Osteoblast (primary cell): ENCODE data around the gene IRF6. TPM values are rescaled to one million over a fixed set of nuclear protein-coding genes. Genes with fewer than 3 reads are reported as not detected.
A peak's percentile ranks its signal among the peaks of the same experiment; 100 is the strongest.

Source experiments
- DNase-seq: peaks from one replicate; pipeline ENCODE4 v3.0.0; 2011; ENCODE audit warnings: low spot score, mixed read lengths; ENCODE audit not compliant: insufficient read length; ENCODE audit errors: missing footprints
- H2AFZ ChIP-seq: 2 replicates; pipeline ENCODE4 v1.6.0; 2011; ENCODE audit warnings: mild to moderate bottlenecking, low read length
- H3K27ac ChIP-seq: 2 replicates; pipeline ENCODE4 v1.5.1; 2011; ENCODE audit warnings: mild to moderate bottlenecking, low read depth, low read length, moderate library complexity
- H3K27me3 ChIP-seq: 2 replicates; pipeline ENCODE4 v1.6.0; 2012; ENCODE audit warnings: mild to moderate bottlenecking, control low read depth, inconsistent platforms, low read length, moderate library complexity; ENCODE audit not compliant: insufficient read depth
- H3K36me3 ChIP-seq: 2 replicates; pipeline ENCODE4 v1.5.1; 2011; ENCODE audit warnings: mild to moderate bottlenecking, low read length, control low read depth, moderate library complexity; ENCODE audit not compliant: insufficient read depth
- H3K4me1 ChIP-seq: 2 replicates; pipeline ENCODE4 v1.5.1; 2011; ENCODE audit warnings: mild to moderate bottlenecking, low read length, control low read depth, moderate library complexity; ENCODE audit not compliant: insufficient read depth
- H3K4me2 ChIP-seq: 2 replicates; pipeline ENCODE4 v1.6.0; 2011; ENCODE audit warnings: mild to moderate bottlenecking, low read length; ENCODE audit not compliant: insufficient read depth
- H3K4me3 ChIP-seq: fragments of 200-600 bp; sonication (generic); 3 replicates; pipeline ENCODE4 v1.5.1; 2012; ENCODE audit warnings: mild to moderate bottlenecking, low read length, inconsistent platforms; ENCODE audit not compliant: insufficient read depth
- H3K79me2 ChIP-seq: 2 replicates; pipeline ENCODE4 v1.6.0; 2012; ENCODE audit warnings: mild to moderate bottlenecking, low read length, control low read depth, inconsistent platforms; ENCODE audit not compliant: insufficient read depth
- H3K9me3 ChIP-seq: 2 replicates; pipeline ENCODE4 v1.5.1; 2011; ENCODE audit warnings: low read depth, low read length, control low read depth
- H4K20me1 ChIP-seq: 2 replicates; pipeline ENCODE4 v1.6.0; 2012; ENCODE audit warnings: mild to moderate bottlenecking, low read length, control low read depth; ENCODE audit not compliant: insufficient read depth
- total RNA-seq: library from RNA; depleted of rRNA; stranded (reverse); fragments of >200 nt; gene quantifications from 2 replicates; pipeline ENCODE4 v1.2.3, GENCODE V29; 2012
- TF ChIP-seq, protein P1 (sequence below): IDR thresholded peaks from 2 replicates; pipeline ENCODE4 v1.5.1; 2011; ENCODE audit warnings: mild to moderate bottlenecking, low read depth, low read length, moderate library complexity; ENCODE audit errors: extremely low read depth

IRF6 gene
- total RNA-seq, 1 donor: 0.72 TPM

DNA sequence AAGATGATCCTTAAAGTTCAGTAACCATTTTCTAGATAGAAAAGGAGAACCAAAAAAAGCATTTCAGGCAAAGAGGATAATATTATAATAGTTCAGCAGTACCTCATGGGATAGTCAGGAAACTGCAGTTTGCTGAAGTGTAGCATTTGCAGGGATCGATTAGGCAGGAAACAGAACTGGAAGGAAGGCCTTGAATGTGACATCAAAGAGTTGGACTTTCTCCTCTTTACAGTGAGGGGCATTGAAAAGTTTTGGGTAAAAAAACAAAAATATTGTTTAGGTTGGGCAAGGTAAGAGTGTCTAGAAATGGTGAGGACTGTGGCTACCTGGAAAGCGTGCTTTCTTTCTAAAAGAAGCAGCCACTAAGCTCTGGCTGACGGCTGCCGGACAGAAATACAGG, 8.0 kb upstream of the IRF6 start:
- DNase-seq: no peak
- Histone ChIP-seq H3K79me2 (no peaks in the 10 kb centered on the region), H3K4me2 (no peak overlapping the region), H2AFZ (no peak overlapping the region), H3K27ac (no peak overlapping the region), H4K20me1 (no peaks in the 10 kb centered on the region), H3K27me3 (no peaks in the 10 kb centered on the region), H3K4me3 (no peak overlapping the region), H3K9me3 (no peaks in the 10 kb centered on the region), H3K36me3 (no peaks in the 10 kb centered on the region), H3K4me1 (no peaks in the 10 kb centered on the region)
- TF ChIP-seq, protein P1, sequence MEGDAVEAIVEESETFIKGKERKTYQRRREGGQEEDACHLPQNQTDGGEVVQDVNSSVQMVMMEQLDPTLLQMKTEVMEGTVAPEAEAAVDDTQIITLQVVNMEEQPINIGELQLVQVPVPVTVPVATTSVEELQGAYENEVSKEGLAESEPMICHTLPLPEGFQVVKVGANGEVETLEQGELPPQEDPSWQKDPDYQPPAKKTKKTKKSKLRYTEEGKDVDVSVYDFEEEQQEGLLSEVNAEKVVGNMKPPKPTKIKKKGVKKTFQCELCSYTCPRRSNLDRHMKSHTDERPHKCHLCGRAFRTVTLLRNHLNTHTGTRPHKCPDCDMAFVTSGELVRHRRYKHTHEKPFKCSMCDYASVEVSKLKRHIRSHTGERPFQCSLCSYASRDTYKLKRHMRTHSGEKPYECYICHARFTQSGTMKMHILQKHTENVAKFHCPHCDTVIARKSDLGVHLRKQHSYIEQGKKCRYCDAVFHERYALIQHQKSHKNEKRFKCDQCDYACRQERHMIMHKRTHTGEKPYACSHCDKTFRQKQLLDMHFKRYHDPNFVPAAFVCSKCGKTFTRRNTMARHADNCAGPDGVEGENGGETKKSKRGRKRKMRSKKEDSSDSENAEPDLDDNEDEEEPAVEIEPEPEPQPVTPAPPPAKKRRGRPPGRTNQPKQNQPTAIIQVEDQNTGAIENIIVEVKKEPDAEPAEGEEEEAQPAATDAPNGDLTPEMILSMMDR: no peak

DNA sequence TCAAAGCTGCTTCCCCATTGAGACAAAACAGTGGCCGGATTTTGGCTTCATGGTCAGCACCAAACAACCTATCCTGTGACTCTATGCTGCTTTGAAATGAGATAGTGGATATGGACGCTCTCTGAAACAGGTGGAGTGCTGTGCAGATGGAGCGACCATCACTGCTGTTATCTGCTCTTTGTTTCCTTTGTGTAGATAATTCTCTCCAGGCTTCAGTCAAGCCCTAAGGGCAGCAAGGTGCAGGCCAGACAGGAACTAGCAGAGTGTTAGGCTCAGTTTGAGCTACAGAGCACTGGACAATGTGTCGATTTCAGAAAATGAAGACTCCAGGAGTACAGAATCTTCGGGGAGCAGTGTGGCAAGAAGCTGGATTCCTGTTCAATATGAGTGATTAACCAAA, 4.8 kb upstream of the IRF6 start:
- no peaks in the 10 kb centered on the region for H3K79me2 ChIP-seq
- H3K36me3 ChIP-seq: no peaks in the 10 kb centered on the region
- H2AFZ ChIP-seq: no peak overlapping the region
- no peak overlapping the region for H3K4me3 ChIP-seq
- H3K27ac ChIP-seq: no peak overlapping the region
- no peaks in the 10 kb centered on the region for H3K27me3 ChIP-seq
- H3K9me3 ChIP-seq: no peaks in the 10 kb centered on the region
- TF ChIP-seq, protein P1: no peak
- peaks cover 21% of the 10 kb centered on the region for H3K4me1 ChIP-seq
- H3K4me2 ChIP-seq: no peak overlapping the region
- no peak for DNase-seq
- no peaks in the 10 kb centered on the region for H4K20me1 ChIP-seq

DNA sequence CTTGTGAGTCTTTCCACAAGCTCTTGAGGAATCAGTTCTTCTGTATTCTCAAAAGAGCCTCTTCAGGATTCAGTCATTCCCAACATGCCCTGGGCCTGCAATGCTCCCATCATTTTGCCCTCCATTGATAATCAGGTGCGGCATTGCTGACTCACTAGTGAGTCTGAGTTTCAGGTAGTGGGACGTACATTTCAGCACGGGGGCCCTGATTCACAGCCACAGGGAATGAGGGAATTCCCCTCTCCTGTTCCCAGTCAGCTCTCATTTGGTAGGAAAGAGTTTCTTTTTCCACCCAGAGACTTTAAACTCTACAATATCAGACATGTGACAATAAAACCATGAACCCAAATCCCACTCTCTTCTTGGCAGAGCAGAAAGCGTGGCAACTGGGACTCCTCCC, 3.7 kb upstream of the IRF6 start:
- no peaks in the 10 kb centered on the region for H3K79me2 ChIP-seq
- no peak overlapping the region for H3K4me3 ChIP-seq
- H3K27me3 ChIP-seq: peaks cover under 1% of the 10 kb centered on the region
- no peaks in the 10 kb centered on the region for H3K36me3 ChIP-seq
- no peak for DNase-seq
- peak overlapping the region; percentile 6 for H2AFZ ChIP-seq
- TF ChIP-seq, protein P1: no peak
- no peaks in the 10 kb centered on the region for H4K20me1 ChIP-seq
- no peak overlapping the region for H3K27ac ChIP-seq
- H3K9me3 ChIP-seq: no peaks in the 10 kb centered on the region
- H3K4me2 ChIP-seq: no peak overlapping the region
- H3K4me1 ChIP-seq: peaks cover 21% of the 10 kb centered on the region

DNA sequence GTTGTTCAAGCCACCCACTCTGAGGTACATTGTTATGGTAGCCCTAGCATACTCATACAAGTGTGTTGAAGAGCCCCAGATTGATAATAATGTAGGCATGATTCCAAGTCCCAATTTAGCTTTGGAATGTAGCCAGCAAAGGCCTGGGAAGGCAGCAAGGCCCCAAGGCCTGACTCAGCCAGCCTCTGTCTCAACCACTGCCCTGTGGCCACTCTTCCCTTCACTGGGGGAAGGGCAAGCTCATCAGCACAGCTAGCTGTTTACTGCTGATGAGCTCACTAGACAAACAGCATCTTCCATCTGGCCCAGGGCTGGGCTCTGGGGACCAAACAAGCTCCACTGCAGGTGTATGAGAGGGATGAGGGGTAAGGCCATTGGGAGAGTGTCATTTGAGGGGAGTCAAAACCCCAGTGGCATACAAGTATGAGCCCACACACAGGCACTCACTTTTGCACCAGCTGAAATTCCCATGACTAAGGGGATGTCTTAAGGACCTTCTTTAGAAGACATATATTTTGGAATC, 2.2 kb upstream of the IRF6 start:
- Histone ChIP-seq H3K4me1 (peaks cover 21% of the 10 kb centered on the region), H3K36me3 (no peaks in the 10 kb centered on the region), H2AFZ (no peak overlapping the region), H3K4me2 (peak overlapping the region; percentile 41), H3K9me3 (no peaks in the 10 kb centered on the region), H3K27ac (peak overlapping the region; percentile 33), H4K20me1 (no peaks in the 10 kb centered on the region), H3K79me2 (no peaks in the 10 kb centered on the region), H3K4me3 (no peak overlapping the region), H3K27me3 (peaks cover 5% of the 10 kb centered on the region)
- TF ChIP-seq, protein P1: no peak
- peak; percentile 93 for DNase-seq
